Glutamatergic neuron (in vitro differentiated cells): ENCODE results near the gene TSPAN31. TPM values are rescaled to one million over a fixed set of nuclear protein-coding genes. Genes with fewer than 3 reads are reported as not detected.

Experiments
- DNase-seq: peaks from one replicate; pipeline ENCODE4 v3.0.0; 2022
- H3K27ac Mint-ChIP-seq: one replicate; pipeline ENCODE4 v1.8.0; 2020; ENCODE audit warnings: mild to moderate bottlenecking, mixed read lengths, inconsistent platforms; ENCODE audit not compliant: unreplicated experiment
- H3K27me3 Mint-ChIP-seq: one replicate; pipeline ENCODE4 v1.8.0; 2020; ENCODE audit warnings: mild to moderate bottlenecking, moderate library complexity, mixed read lengths, inconsistent platforms; ENCODE audit not compliant: unreplicated experiment
- H3K36me3 Mint-ChIP-seq: one replicate; pipeline ENCODE4 v1.8.0; 2020; ENCODE audit warnings: mild to moderate bottlenecking, mixed read lengths, inconsistent platforms; ENCODE audit not compliant: unreplicated experiment
- H3K4me1 Mint-ChIP-seq: one replicate; pipeline ENCODE4 v1.8.0; 2020; ENCODE audit warnings: mild to moderate bottlenecking, low read depth, mixed read lengths, inconsistent platforms; ENCODE audit not compliant: unreplicated experiment
- H3K4me3 Mint-ChIP-seq: one replicate; pipeline ENCODE4 v1.8.0; 2020; ENCODE audit warnings: mild to moderate bottlenecking, mixed read lengths, inconsistent platforms; ENCODE audit not compliant: unreplicated experiment
- H3K9me3 Mint-ChIP-seq: one replicate; pipeline ENCODE4 v1.8.0; 2020; ENCODE audit warnings: mild to moderate bottlenecking, moderate library complexity, mixed read lengths, inconsistent platforms; ENCODE audit not compliant: unreplicated experiment
- total RNA-seq: library from RNA; stranded (reverse); fragmentation: NEBNext Ultra II Directional; extraction: Animal tissue kit (Norgen Biotek cat#: 25700); gene quantifications from one replicate; pipeline ENCODE4 v1.2.1, GENCODE V29; 2021; ENCODE audit not compliant: unreplicated experiment
- TF ChIP-seq, protein P1 (sequence below): fragments of 200-600 bp; sonication (generic); IDR thresholded peaks from one replicate; pipeline ENCODE4 v1.5.0; 2021; ENCODE audit not compliant: partially characterized antibody, unreplicated experiment

Gene TSPAN31
- total RNA-seq, 1 donor from 2014 or later: 27.2 TPM

DNA sequence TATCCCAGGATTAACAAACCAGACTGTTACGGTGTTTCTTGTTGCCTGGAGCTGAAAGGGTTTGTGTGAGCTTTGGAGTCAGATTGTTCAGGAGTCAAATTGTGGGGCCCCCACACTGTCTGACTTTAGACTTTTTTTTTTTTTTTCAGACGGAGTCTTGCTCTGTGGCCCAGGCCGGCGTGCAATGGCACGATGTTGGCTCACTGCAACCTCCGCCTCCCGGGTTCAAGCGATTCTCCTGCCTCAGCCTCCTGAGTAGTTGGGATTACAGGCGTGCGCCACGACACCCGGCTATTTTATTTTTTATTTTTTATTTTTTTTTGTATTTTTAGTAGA lies 38.6 kb downstream of the TSPAN31 start:
- Mint-ChIP-seq H3K27me3 (peaks cover 2% of the 10 kb centered on the region), H3K4me3 (peak overlapping the region; percentile 97), H3K4me1 (no peaks in the 10 kb centered on the region), H3K9me3 (peaks cover 6% of the 10 kb centered on the region), H3K27ac (peak overlapping the region; percentile 89), H3K36me3 (no peaks in the 10 kb centered on the region)
- TF ChIP-seq, protein P1, sequence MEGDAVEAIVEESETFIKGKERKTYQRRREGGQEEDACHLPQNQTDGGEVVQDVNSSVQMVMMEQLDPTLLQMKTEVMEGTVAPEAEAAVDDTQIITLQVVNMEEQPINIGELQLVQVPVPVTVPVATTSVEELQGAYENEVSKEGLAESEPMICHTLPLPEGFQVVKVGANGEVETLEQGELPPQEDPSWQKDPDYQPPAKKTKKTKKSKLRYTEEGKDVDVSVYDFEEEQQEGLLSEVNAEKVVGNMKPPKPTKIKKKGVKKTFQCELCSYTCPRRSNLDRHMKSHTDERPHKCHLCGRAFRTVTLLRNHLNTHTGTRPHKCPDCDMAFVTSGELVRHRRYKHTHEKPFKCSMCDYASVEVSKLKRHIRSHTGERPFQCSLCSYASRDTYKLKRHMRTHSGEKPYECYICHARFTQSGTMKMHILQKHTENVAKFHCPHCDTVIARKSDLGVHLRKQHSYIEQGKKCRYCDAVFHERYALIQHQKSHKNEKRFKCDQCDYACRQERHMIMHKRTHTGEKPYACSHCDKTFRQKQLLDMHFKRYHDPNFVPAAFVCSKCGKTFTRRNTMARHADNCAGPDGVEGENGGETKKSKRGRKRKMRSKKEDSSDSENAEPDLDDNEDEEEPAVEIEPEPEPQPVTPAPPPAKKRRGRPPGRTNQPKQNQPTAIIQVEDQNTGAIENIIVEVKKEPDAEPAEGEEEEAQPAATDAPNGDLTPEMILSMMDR: no peak
- DNase-seq: no peak

GRCh38 chr12:57783861-57784260 lies 39.0 kb downstream of the TSPAN31 start:
- no peaks in the 10 kb centered on the region for H3K4me1 Mint-ChIP-seq
- H3K36me3 Mint-ChIP-seq: no peaks in the 10 kb centered on the region
- peaks cover 2% of the 10 kb centered on the region for H3K27me3 Mint-ChIP-seq
- H3K4me3 Mint-ChIP-seq: peak overlapping the region; percentile 26
- H3K27ac Mint-ChIP-seq: no peak overlapping the region
- no peak for DNase-seq
- peaks cover 6% of the 10 kb centered on the region for H3K9me3 Mint-ChIP-seq
- TF ChIP-seq, protein P1: no peak

- no peak overlapping the region for H3K27ac Mint-ChIP-seq
- no peak for DNase-seq
- H3K27me3 Mint-ChIP-seq: peaks cover 2% of the 10 kb centered on the region
- no peak overlapping the region for H3K4me3 Mint-ChIP-seq
- H3K4me1 Mint-ChIP-seq: no peaks in the 10 kb centered on the region
- H3K36me3 Mint-ChIP-seq: no peaks in the 10 kb centered on the region
- TF ChIP-seq, protein P1: no peak
- no peaks in the 10 kb centered on the region for H3K9me3 Mint-ChIP-seq
Measured at GRCh38 chr12:57793920-57794319, 49.1 kb downstream of the TSPAN31 start.

DNA sequence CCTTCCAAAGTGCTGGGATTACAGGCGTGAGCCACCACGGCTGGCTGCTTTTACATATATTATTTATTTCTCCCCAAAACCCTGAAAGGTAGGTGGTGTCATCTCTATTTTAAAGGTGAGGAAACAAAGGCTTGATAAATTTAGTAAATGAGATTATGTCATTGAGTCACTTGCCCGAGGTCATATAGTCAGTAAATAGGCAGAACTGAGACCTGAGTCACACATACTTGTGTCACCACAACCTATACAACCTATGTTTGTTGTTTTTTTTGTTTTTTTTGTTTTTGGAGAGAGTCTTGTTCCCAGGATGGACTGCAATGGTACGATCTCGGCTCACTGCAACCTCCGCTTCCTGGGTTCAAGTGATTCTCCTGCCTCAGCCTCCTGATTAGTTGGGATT lies 50.5 kb downstream of the TSPAN31 start:
- Mint-ChIP-seq H3K27ac (no peak overlapping the region), H3K9me3 (no peaks in the 10 kb centered on the region), H3K27me3 (peaks cover 2% of the 10 kb centered on the region), H3K36me3 (no peaks in the 10 kb centered on the region), H3K4me3 (no peak overlapping the region), H3K4me1 (no peaks in the 10 kb centered on the region)
- TF ChIP-seq, protein P1: no peak
- no peak for DNase-seq

- DNase-seq: no peak
- Mint-ChIP-seq H3K9me3 (no peaks in the 10 kb centered on the region), H3K4me3 (no peak overlapping the region), H3K27ac (no peak overlapping the region), H3K27me3 (peaks cover 2% of the 10 kb centered on the region), H3K4me1 (no peaks in the 10 kb centered on the region), H3K36me3 (no peaks in the 10 kb centered on the region)
- TF ChIP-seq, protein P1: no peak
Measured at GRCh38 chr12:57796996-57797395, 52.2 kb downstream of the TSPAN31 start.
